GM18951 (cell line): ENCODE measurements around the gene DLGAP3.
"Not testable (repeated sequence)": the region's sequence is repeated elsewhere in the genome, so short reads cannot be mapped to it uniquely, and the experiment has no call there.

ENCODE experiments used
- POLR2A ChIP-seq: IDR thresholded peaks from 4 replicates; pipeline ENCODE4 v1.6.1; 2011; ENCODE audit warnings: mild to moderate bottlenecking; ENCODE audit not compliant: insufficient read length, insufficient read depth; ENCODE audit errors: extremely low read depth
- in situ Hi-C: fragments of 300-500 bp; cut with MboI; formaldehyde crosslinking; loops from one replicate; pipeline ENCODE4 v1.12.0; 2022; ENCODE audit warnings: low sequenced_read_pairs, mixed read lengths, inconsistent platforms; ENCODE audit not compliant: unreplicated experiment

Gene DLGAP3, protein sequence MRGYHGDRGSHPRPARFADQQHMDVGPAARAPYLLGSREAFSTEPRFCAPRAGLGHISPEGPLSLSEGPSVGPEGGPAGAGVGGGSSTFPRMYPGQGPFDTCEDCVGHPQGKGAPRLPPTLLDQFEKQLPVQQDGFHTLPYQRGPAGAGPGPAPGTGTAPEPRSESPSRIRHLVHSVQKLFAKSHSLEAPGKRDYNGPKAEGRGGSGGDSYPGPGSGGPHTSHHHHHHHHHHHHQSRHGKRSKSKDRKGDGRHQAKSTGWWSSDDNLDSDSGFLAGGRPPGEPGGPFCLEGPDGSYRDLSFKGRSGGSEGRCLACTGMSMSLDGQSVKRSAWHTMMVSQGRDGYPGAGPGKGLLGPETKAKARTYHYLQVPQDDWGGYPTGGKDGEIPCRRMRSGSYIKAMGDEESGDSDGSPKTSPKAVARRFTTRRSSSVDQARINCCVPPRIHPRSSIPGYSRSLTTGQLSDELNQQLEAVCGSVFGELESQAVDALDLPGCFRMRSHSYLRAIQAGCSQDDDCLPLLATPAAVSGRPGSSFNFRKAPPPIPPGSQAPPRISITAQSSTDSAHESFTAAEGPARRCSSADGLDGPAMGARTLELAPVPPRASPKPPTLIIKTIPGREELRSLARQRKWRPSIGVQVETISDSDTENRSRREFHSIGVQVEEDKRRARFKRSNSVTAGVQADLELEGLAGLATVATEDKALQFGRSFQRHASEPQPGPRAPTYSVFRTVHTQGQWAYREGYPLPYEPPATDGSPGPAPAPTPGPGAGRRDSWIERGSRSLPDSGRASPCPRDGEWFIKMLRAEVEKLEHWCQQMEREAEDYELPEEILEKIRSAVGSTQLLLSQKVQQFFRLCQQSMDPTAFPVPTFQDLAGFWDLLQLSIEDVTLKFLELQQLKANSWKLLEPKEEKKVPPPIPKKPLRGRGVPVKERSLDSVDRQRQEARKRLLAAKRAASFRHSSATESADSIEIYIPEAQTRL

DNA sequence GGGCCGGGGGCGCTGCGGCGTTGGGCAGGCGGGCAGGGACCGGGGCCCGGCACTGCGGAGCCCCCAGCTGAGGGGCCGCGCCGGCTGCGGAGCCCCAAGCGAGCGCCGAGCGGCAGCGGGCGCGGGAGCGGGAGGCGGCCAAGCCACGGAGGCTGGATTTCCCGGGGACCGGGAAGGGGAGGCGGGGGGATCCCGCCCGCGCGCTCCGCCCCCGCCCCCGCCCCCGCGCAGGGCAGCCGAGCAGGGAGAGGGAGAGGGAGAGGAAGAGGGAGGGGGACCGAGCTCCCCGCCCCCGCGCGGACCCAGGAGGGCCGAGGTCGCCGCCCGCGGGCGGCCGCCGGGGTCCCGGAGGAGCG lies at the start of gene DLGAP3:
TSS of gene DLGAP3 (minus strand) at position 154 of the 356 bp plus-strand sequence. CDS start 24,267 bp downstream, outside the sequence.
- TF ChIP-seq POLR2A: no peak
- in situ Hi-C loops: no loop called here

DNA sequence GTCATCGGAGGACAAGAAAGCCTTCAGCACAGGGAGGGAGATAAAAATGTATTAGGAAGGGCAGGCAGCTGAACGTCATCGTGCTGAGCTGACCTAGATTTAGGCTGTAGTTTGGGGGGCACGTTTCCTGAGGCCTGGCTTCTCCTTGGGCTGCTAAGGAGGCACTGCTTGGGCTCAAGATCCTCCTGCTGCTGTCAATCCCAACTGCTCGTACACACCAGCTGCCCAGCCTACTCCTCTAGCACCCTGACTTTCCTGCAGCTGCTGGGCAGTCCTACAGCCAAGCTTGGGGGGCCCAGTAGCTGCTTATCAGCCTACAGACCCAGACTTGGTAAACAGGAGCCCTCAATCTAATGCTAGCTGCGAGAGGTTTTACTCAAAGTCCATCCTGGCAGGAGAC lies 49.5 kb upstream of the DLGAP3 start:
- in situ Hi-C loops: no loop called here
- no peak for TF ChIP-seq POLR2A

DNA sequence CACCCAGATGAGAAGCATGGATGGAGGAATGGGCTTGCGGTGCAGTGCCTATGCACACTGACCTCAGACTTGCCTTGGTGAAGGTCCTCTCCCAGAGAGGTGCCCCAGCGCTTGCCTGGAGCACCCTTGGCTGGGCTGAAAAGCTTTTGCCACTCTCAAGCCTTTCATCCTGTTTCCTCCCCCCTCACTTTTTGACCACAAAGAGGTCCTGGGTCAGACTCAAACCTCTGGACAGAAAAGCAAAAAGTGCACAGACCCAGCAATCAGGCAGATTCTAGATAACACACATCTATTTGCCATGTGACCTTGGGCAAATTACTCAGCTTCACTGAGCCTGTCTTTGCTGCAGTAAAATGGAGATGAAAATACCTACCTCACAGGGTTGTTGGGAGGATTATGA lies 48.4 kb upstream of the DLGAP3 start:
- no peak for TF ChIP-seq POLR2A
- in situ Hi-C loops: no loop called here

DNA sequence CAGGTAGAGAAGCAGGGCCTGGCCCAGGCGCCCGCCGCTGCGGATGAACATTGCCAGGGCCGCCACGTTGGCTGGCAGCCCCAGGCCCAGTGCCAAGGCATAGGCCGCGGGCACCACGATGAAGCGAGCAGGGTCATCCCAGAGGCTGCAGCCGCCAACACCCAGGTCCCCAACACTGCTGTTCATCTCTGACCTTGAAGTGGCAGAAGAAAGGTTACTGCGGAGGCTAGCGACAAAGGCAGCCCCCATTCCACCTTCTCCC lies 47.7 kb upstream of the DLGAP3 start:
- no peak for TF ChIP-seq POLR2A
- in situ Hi-C loops: no loop called here

DNA sequence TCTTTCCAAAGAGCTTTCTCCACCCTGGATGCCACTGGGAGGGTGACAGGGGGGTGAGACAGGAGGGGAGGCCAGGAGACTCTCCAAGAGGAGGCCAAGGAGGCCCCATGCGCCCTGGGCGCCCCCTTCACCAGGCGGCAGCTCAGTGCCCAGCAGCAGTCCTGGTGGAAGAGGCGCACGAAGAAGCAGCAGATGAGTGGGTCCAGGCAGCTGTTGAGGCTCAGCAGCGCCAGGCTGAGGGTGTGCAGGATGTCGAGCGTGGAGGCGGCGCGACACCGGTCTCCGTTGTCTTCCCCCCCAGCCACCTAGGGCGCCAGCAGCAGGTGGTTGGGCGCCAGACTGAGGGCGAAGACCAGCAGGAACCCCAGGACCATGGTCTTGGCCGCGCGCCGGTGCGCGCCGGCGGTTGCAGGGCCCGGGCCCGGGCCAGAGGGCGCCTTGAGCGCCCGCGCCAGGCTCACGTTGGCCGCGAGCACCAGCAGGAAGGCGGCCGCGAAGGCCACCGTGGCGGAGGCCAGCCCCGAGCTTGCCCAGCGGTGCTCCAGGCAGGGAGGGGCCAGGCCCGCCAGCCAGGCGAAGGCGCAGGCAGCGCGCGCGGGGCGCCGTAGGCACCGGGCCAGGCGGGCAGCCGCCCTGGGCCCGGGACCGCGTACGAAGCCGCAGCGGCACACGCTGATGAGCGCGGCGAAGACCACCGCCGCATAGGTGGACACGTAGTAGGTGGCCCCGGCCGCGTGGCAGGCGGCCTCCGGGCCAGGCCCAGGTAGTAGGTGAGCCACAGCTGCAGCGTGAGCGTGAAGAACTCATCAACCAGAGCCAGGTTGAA lies 47.1 kb upstream of the DLGAP3 start:
- TF ChIP-seq POLR2A: no peak
- in situ Hi-C loops: no loop called here

DNA sequence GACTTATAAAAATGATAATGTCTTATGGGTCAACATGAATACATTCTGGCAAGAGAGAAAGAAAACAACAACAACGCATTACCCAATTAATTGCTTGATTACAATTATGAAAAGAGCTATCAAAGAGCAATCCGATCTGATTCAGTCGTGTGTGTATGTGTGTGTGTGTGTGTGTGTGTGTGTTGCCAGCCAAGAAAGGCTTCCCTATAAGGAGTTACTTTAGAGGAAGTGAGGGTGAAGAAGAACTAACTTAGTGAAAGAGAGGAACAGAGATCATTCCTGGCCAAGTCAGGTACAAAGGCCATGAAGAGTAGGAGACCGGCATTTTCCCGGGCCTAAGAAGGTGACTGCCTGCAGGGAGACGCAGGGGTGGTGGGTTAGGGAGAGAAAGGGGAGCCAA lies 46.3 kb upstream of the DLGAP3 start:
- in situ Hi-C loops: no loop called here
- no peak for TF ChIP-seq POLR2A

DNA sequence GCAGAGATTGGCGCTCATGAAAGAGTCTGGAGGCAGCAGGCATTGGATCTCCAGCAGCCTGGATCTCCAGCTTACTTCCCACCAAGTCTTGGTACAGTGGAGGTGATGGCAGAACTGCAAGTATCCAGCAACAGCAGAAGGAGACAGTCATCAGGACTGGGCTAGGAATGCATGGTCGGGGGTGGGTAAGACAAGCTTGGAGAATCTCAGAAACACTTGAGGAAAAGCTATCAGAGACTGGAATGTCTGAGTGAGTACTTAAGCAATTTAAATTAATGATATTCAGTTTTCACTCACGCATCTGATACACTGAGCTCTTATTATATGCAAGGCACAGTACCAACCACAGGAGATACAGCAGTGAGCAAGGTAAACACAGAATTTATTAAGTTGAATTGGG lies 45.9 kb upstream of the DLGAP3 start:
- no peak for TF ChIP-seq POLR2A
- in situ Hi-C loops: no loop called here

DNA sequence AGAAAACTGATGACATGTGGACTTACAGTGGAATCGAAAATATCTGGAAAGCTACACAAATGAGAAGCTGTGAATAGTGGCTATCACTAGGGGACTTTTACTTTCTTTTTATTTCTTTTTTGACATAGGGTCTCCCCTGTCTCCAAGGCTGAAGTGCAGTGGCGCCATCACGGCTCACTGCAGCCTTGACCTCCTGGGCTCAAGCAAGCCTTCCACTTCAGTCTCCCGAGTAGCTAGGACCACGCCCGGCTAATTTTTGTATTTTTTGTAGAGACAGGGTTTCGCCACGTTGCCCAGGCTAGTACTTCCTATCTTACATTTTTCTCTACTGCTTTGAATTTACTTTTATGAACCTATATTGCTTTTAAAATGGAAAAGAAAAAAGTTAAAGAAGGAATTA lies 45.2 kb upstream of the DLGAP3 start:
- TF ChIP-seq POLR2A: no peak
- in situ Hi-C loops: no loop called here

DNA sequence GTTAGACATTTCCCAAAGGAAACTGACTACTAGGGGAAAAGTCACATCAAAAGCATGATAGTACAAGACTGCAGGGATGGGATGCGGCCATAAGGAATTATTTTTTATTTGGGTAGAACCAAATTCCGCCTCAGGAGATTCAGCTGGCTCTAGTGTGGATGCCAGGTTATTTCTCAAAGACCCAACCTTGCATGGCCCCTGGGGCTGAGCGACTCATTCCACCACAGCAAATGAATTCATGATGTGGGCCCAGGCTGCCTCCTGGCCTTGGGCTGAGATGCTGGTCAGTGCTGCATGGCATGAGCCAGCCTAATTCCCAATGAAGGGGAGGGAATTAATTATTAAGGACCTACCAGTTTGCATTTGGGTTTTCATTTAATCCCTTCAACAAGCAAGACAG lies 43.9 kb upstream of the DLGAP3 start:
- in situ Hi-C loops: no loop called here
- TF ChIP-seq POLR2A: no peak

DNA sequence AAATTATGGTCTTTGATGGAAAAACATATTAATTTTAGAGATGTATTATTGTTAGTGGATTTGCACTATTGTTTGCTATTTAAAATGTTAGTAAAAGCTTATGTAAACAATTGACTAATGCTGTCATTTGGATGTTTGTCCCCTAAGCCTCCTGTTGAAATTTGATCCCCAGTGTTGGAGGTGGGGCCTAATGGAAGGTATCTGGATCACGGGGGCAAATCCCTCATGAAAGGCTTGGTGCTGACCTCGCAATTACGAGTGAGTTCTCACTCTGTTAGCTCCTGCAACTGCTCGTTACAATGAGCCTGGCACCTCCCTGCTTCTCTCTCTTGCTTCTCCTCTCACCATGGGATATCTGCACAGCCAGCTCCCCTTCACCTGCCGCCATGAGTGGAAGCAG lies 41.4 kb upstream of the DLGAP3 start:
- no peak for TF ChIP-seq POLR2A
- in situ Hi-C loops: no loop called here

DNA sequence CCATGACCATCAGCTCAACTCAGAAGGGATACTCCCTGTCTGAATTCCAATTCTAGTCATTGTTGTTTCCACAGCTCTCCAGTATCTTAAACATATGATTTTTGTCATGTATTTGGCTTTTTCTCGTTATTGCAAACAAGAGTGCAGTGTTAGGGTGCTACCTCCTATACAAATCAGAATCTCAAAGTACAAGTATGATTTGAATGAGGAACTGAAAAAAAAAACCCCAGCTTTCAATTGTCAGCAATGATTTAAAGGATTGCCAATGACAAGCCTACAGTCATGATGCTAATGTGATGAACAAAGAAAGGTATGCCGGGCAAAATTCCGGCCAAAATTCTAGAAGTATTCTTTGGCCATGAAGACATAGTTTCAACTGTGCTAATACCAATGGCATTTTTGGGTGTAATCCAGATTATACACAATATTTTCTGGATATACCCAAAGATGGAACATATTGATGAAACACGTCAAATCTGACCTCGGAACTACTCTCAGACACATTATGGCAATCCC lies 40.8 kb upstream of the DLGAP3 start:
- no peak for TF ChIP-seq POLR2A
- in situ Hi-C loops: no loop called here

DNA sequence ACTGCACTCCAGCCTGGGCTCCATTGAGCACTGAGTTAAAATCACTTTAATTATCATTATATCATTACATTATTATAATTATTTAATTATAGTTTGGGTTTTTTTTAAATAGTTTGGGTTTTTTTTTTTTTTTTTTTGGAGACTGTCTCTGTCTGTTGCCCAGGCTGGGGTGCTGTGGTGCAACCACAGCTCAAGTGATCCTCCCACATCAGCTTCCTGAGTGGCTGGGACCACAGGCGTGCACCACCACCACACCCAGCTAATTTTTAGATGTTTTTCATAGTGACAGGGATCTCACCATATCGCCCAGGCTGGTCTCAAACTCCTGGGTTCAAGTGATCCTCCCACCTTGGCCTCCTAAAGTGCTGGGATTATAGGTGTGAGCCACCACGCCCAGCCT lies 38.8 kb upstream of the DLGAP3 start:
- in situ Hi-C loops: not testable (repeated sequence)

DNA sequence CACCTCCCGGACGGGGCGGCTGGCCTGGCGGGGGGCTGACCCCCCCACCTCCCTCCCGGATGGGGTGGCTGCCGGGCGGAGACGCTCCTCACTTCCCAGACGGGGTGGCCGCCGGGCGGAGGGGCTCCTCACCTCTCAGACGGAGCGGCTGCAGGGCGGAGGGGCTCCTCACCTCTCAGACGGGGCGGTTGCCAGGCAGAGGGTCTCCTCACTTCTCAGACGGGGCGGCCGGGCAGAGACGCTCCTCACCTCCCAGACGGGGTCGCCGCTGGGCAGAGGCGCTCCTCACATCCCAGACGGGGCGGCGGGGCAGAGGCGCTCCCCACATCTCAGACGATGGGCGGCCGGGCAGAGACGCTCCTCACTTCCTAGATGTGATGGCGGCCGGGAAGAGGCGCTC lies 38.2 kb upstream of the DLGAP3 start:
- in situ Hi-C loops: not testable (repeated sequence)
